HUES6 (cell line): ENCODE measurements around the gene KIAA0825.
"Not testable (repeated sequence)": the region's sequence is repeated elsewhere in the genome, so short reads cannot be mapped to it uniquely, and the experiment has no call there.

Source experiments
- H3K27ac ChIP-seq: 2 replicates; pipeline ENCODE4 v1.7.0; 2013; ENCODE audit warnings: low read depth, mild to moderate bottlenecking, low read length, inconsistent platforms
- H3K27me3 ChIP-seq: 2 replicates; pipeline ENCODE4 v1.6.1; 2013; ENCODE audit warnings: low read length; ENCODE audit not compliant: control insufficient read depth, insufficient read depth
- H3K36me3 ChIP-seq: 2 replicates; pipeline ENCODE4 v1.6.1; 2013; ENCODE audit warnings: low read length; ENCODE audit not compliant: control insufficient read depth, insufficient read depth
- H3K4me1 ChIP-seq: 2 replicates; pipeline ENCODE4 v1.6.1; 2013; ENCODE audit warnings: low read length; ENCODE audit not compliant: control insufficient read depth, insufficient read depth
- H3K4me3 ChIP-seq: 2 replicates; pipeline ENCODE4 v1.5.1; 2013; ENCODE audit warnings: low read depth, low read length
- H3K9ac ChIP-seq: one replicate; pipeline ENCODE4 v1.6.1; 2013; ENCODE audit warnings: mild to moderate bottlenecking, low read length
- H3K9me3 ChIP-seq: 2 replicates; pipeline ENCODE4 v1.6.1; 2013; ENCODE audit warnings: low read depth, low read length; ENCODE audit not compliant: control insufficient read depth, insufficient read depth

The KIAA0825 gene

DNA sequence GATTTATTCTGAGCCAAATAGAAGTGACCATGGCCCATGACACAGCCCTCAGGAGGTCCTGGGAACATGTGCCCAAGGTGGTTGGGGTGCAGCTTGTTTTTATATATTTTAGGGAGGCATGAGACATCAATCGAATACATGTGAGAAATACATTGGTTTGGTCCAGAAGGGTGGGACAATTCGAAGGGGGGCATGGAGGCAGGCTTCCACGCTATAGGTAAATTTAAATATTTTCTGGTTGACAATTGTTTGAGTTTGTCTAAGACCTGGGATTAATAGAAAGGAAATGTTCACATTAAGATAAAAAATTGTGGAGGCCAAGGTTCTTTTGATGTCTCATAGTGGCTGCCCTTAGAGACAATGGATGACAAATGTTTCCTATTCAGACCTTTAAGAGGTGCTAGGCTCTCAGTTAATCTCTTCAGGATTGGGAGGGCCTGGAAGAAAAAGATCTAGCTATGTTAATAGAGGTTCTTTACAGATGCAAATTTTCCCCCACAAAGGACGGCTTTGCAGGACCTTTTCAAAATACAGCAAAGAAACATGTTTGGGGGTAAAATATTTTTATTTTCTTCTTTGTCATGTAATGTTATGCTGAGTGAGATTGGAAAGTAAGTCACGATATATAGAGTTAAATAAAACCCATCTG lies 263.4 kb downstream of the KIAA0825 start:
- Histone ChIP-seq H3K4me3 (peak overlapping the region; percentile 42; the same call in 1 of the 2 replicates), H3K4me1 (peaks cover 26% of the 10 kb centered on the region), H3K9ac (peak overlapping the region; percentile 16), H3K36me3 (peaks cover 45% of the 10 kb centered on the region), H3K27ac (peak overlapping the region; percentile 97)
- not testable (repeated sequence) for H3K27me3 ChIP-seq, H3K9me3 ChIP-seq

DNA sequence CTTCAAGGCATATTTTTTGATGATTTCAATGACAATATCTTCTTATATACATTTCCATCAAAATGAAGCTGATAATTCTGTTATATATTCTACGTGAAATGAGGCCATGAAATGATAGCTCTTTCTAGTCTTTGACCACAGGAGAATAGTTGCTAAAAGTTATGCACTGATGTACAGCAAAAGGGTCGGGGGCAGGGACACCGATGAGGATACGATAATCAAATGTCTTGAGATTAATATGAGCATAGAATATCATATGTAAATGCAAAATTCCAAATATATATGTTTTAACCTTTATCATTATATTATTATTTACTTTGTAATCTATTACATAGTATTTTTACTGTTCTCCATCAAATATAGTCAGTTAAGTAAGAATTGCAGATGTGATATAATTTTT lies 264.8 kb downstream of the KIAA0825 start:
- Histone ChIP-seq H3K27ac (no peak overlapping the region; the same call in 1 of the 2 replicates), H3K4me1 (peaks cover 29% of the 10 kb centered on the region), H3K4me3 (no peak overlapping the region), H3K9ac (no peak overlapping the region), H3K27me3 (no peaks in the 10 kb centered on the region), H3K9me3 (peaks cover 4% of the 10 kb centered on the region; the same call in 1 of the 2 replicates), H3K36me3 (peaks cover 33% of the 10 kb centered on the region)

DNA sequence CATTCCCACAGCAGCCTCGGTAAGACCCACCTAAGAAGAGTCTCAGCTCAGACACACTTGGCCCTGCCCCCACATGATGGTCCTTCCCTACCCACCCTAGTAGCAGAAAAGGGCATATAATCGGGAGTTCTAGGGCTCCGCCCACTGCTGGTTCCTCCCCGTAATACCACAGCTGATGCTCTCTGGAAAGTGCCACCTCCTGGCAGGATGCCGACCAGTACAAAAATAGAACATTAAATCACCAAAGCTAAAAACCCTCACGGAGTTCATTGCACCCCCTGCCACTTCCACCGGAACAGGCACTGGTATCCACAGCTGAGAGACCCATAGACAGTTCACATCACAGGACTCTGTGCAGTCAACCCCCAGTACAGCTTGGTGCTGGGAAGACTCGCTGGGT lies 271.3 kb downstream of the KIAA0825 start:
- H3K36me3 ChIP-seq: peaks cover 21% of the 10 kb centered on the region
- no peak overlapping the region for H3K9ac ChIP-seq

DNA sequence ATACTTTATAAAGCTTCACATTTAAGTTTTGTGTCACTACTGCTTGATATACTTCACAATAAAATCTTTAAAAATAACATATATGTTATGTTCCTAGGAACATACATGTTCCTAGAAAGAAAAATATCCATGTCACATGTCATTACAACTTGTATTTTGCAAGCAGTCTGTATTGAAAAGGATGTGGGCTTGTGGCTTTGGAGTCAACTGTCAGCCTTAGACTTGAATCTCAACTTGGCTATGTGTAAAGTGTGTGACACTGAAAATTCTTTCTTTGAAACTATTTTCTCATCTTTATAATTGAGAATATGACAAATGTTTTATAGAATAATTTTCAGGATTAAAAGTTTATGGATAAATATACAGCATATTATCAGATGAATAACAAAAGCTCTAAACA lies 273.1 kb downstream of the KIAA0825 start:
- no peaks in the 10 kb centered on the region for H3K27me3 ChIP-seq
- H3K4me3 ChIP-seq: no peak overlapping the region
- H3K9ac ChIP-seq: no peak overlapping the region
- peaks cover 9% of the 10 kb centered on the region; the same call in 1 of the 2 replicates for H3K9me3 ChIP-seq
- no peak overlapping the region for H3K27ac ChIP-seq
- peaks cover 33% of the 10 kb centered on the region for H3K36me3 ChIP-seq
- H3K4me1 ChIP-seq: peaks cover 4% of the 10 kb centered on the region; the same call in 1 of the 2 replicates

More for the DNA sequence above, 271.3 kb downstream of the KIAA0825 start:
- H3K4me1 ChIP-seq: peaks cover 4% of the 10 kb centered on the region; the same call in 1 of the 2 replicates
- H3K27me3 ChIP-seq: no peaks in the 10 kb centered on the region
- no peak overlapping the region; the same call in 1 of the 2 replicates for H3K4me3 ChIP-seq
- peaks cover 13% of the 10 kb centered on the region; the same call in 1 of the 2 replicates for H3K9me3 ChIP-seq
- no peak overlapping the region for H3K27ac ChIP-seq

DNA sequence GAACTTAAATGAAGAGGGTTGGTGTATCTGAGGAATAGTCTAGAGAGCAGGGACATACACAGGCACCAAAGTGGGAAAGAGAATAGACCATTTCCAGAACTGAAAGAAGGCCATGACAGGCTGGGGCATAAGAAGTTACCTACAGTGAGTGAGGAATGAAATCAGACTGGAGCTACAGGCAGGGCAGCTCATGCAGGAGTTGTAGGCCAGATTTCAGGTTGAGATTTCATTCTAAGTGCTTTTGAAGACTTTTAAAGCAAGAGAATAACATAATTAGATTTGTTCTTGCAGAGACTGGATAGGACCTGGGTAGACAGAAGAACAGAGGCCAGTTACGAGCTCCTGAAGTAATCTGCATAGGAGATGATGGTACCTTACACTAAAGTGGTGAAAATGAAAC lies 280.8 kb downstream of the KIAA0825 start:
- Histone ChIP-seq H3K27me3 (no peaks in the 10 kb centered on the region), H3K36me3 (peaks cover 55% of the 10 kb centered on the region), H3K4me3 (no peak overlapping the region), H3K9me3 (0 out of 2 replicates have a peak, but pooled peaks cover 3% of the 10 kb centered on the region), H3K9ac (no peak overlapping the region), H3K27ac (no peak overlapping the region), H3K4me1 (no peaks in the 10 kb centered on the region)

DNA sequence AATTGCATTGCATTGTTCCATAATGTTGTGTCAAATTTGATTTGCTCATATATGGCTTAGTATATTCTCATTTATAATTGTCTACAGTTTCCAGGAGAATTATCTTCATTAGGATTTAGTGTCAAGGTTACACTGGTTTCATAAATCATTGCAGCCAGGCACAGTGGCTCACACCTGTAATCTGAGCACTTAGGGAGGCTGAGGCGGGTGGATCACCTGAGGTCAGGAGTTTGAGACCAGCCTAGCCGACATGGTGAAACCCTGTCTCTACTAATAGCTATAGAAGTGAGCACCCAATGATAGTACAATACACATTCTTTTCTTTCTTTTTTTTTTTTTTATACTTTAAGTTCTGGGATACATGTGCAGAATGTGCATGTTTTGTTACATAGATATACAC lies 282.5 kb downstream of the KIAA0825 start:
- no peaks in the 10 kb centered on the region for H3K27me3 ChIP-seq
- H3K4me3 ChIP-seq: no peak overlapping the region
- H3K9ac ChIP-seq: no peak overlapping the region
- no peak overlapping the region for H3K27ac ChIP-seq
- no peaks in the 10 kb centered on the region for H3K4me1 ChIP-seq
- H3K9me3 ChIP-seq: peaks cover 4% of the 10 kb centered on the region; the same call in 1 of the 2 replicates
- peaks cover 49% of the 10 kb centered on the region for H3K36me3 ChIP-seq

DNA sequence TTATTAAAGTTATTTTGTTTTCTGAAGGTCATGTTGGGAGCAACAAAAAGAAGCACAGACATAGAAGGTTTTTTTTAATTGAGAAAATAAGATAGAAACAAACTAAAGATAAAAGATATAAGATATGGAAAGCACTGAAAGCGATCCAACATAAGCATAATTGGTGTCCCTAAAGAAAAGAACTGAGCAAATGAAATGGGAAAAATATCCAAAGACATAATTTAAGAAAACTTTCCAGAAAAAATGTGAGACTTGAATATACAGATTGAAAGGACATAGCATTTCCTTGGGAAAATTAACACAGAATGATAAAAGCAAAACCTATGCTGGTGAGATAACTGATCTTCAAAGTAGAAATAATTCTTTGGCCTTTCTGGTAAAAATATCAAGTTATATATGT lies 289.3 kb downstream of the KIAA0825 start:
- no peak overlapping the region for H3K9ac ChIP-seq
- H3K36me3 ChIP-seq: peaks cover 11% of the 10 kb centered on the region; the same call in 1 of the 2 replicates
- H3K4me3 ChIP-seq: no peak overlapping the region
- H3K9me3 ChIP-seq: peaks cover 22% of the 10 kb centered on the region; the same call in 1 of the 2 replicates
- no peak overlapping the region for H3K27ac ChIP-seq
- H3K4me1 ChIP-seq: no peaks in the 10 kb centered on the region; the same call in 1 of the 2 replicates
- no peaks in the 10 kb centered on the region for H3K27me3 ChIP-seq

DNA sequence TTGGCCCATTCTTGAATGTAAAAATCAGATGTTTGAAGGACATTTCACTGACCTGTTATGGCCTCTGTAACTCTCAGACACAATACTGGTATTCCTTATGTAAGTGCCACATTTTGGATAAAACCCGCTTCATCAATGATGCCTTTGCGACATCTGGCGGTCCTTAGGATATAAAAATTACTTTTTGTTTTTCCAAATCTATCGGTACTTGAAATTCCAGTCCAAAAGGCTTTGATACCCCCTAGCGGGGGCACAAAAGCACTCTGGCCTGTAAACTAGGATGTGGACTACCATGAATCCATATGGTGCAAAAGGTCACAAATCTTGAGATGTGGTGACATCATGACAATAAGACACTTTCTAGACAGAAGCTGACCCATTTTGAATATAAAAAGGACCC lies 291.8 kb downstream of the KIAA0825 start:
- H3K36me3 ChIP-seq: peaks cover 11% of the 10 kb centered on the region; the same call in 1 of the 2 replicates
- no peak overlapping the region for H3K27ac ChIP-seq
- peaks cover 3% of the 10 kb centered on the region; the same call in 1 of the 2 replicates for H3K4me1 ChIP-seq
- H3K4me3 ChIP-seq: no peak overlapping the region
- peaks cover 22% of the 10 kb centered on the region; the same call in 1 of the 2 replicates for H3K9me3 ChIP-seq
- no peak overlapping the region for H3K9ac ChIP-seq
- no peaks in the 10 kb centered on the region for H3K27me3 ChIP-seq

DNA sequence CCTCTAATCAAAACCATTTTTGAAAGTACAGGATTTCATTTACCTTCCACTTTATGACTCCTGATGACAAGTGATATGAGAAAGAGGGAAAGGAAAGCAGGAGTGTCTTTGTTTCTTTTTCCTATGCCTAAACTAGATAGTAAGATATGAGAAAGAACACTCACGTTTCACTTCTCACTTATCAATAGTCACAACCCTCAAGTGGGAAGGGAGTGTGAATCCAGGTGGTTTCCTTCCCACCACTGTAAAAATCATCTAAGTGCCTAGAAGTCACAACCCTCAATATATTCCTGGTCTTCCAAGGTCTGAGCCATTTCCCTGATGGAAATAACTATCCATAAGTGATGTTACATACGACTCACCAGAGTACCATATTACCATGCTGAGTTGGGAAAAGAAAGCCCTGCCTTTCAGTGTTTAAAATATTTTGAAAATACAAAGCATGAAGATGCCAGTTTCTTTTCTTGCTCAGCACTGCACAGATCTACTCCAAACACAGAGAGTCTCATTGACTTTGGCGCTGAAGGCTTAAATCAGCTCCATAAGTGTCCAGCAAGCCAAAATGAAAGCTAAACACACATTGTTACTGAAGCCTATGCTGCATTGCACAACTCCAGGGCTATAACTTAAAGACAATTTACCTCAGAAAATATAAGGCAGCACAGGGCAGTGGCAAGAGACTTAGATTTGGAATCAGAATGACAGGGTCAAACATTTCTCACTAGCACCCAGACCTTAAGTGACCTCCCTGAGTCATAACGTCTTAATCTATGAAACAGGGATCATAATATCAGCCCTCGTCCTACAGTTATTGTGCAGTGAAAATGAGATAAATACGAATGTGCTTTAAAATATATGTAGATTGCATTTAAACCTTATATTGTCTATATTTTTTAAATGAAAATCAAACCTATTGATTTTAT lies 301.2 kb downstream of the KIAA0825 start:
- Histone ChIP-seq H3K36me3 (no peaks in the 10 kb centered on the region), H3K9ac (no peak overlapping the region), H3K4me3 (no peak overlapping the region), H3K27ac (no peak overlapping the region), H3K27me3 (no peaks in the 10 kb centered on the region), H3K4me1 (peaks cover 6% of the 10 kb centered on the region; the same call in 1 of the 2 replicates), H3K9me3 (no peaks in the 10 kb centered on the region)

DNA sequence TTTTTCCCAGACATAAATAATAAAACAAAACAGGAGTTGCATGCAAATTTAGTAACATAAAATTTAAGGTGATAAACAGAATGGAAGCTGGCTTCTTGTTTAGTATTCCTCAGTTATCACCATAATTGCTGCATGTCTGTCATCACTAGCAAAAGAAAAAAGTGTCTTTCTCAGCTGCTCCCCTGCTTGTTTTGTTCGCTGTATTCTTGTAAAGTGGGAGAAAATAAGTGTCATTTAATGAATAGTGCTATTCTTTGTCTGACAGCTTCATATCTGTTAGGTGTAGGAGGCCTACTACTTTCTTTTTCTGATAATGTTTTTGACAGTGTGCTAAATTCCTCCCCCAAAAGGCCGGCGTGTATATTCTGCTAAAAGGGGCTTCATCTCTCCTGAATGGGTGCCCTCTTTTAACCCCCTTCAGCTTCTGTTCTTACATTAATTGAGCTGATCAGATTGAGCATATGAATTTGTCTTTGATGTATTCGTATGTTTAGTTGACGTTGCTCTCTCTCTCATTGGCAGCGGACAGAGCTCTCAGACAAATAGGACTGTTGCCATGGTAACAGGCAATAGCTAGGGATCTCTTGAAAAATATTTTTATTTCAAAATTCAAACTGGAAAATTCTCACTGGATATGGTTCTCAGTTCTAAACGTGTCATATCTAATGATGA lies 303.8 kb downstream of the KIAA0825 start:
- peaks cover 4% of the 10 kb centered on the region; the same call in 1 of the 2 replicates for H3K4me1 ChIP-seq
- H3K36me3 ChIP-seq: no peaks in the 10 kb centered on the region; the same call in 1 of the 2 replicates
- no peaks in the 10 kb centered on the region for H3K27me3 ChIP-seq
- no peak overlapping the region for H3K9ac ChIP-seq
- H3K27ac ChIP-seq: no peak overlapping the region
- H3K9me3 ChIP-seq: no peaks in the 10 kb centered on the region
- H3K4me3 ChIP-seq: no peak overlapping the region
